MM.1S (cell line): ENCODE data around the gene SETDB2.

ENCODE experiments used
- DNase-seq: peaks from one replicate; pipeline ENCODE4 v3.0.0-alpha.2; 2015
- H2AFZ ChIP-seq: fragments of 300-600 bp; sonication (generic); 2 replicates; pipeline ENCODE4 v1.6.0; 2016; ENCODE audit warnings: antibody characterized with exemption, low read length
- H3F3A ChIP-seq: fragments of 300-600 bp; sonication (generic); 2 replicates; pipeline ENCODE4 v1.6.1; 2016; ENCODE audit warnings: mild to moderate bottlenecking, antibody characterized with exemption, low read length, moderate library complexity, mixed read lengths; ENCODE audit not compliant: insufficient read depth
- H3K27ac ChIP-seq: fragments of 300-600 bp; sonication (generic); 2 replicates; pipeline ENCODE4 v1.5.1; 2016; ENCODE audit warnings: mild to moderate bottlenecking, low read length
- H3K27me3 ChIP-seq: fragments of 300-600 bp; sonication (generic); replicated peaks from 2 replicates; pipeline ENCODE4 v1.6.0; 2016; ENCODE audit warnings: low read length; ENCODE audit not compliant: insufficient read depth
- H3K36me3 ChIP-seq: fragments of 300-600 bp; sonication (generic); replicated peaks from 2 replicates; pipeline ENCODE4 v1.6.1; 2016; ENCODE audit warnings: mild to moderate bottlenecking, low read length, mixed read lengths; ENCODE audit not compliant: insufficient read depth
- H3K4me1 ChIP-seq: fragments of 300-600 bp; sonication (generic); 2 replicates; pipeline ENCODE4 v1.6.1; 2016; ENCODE audit warnings: low read length, mixed read lengths
- H3K4me2 ChIP-seq: fragments of 300-600 bp; sonication (generic); 2 replicates; pipeline ENCODE4 v1.6.0; 2016; ENCODE audit warnings: low read depth, low read length
- H3K4me3 ChIP-seq: fragments of 300-600 bp; sonication (generic); 2 replicates; pipeline ENCODE4 v1.5.1; 2016; ENCODE audit warnings: low read length, mixed read lengths
- H3K79me2 ChIP-seq: fragments of 300-600 bp; sonication (generic); 2 replicates; pipeline ENCODE4 v1.6.1; 2016; ENCODE audit warnings: mixed run types, low read length, mixed read lengths
- H3K9ac ChIP-seq: fragments of 300-600 bp; sonication (generic); 2 replicates; pipeline ENCODE4 v1.6.1; 2016; ENCODE audit warnings: low read length, mixed read lengths
- H3K9me2 ChIP-seq: fragments of 300-600 bp; sonication (generic); replicated peaks from 2 replicates; pipeline ENCODE4 v1.6.1; 2016; ENCODE audit warnings: mild to moderate bottlenecking, low read length, mixed read lengths; ENCODE audit not compliant: insufficient read depth
- H3K9me3 ChIP-seq: fragments of 300-600 bp; sonication (generic); replicated peaks from 2 replicates; pipeline ENCODE4 v1.6.1; 2016; ENCODE audit warnings: mild to moderate bottlenecking, low read length, mixed read lengths; ENCODE audit not compliant: insufficient read depth
- H4K20me1 ChIP-seq: fragments of 300-600 bp; sonication (generic); 2 replicates; pipeline ENCODE4 v1.6.1; 2016; ENCODE audit warnings: mild to moderate bottlenecking, low read length, moderate library complexity, mixed read lengths; ENCODE audit not compliant: insufficient read depth
- EZH2 ChIP-seq: fragments of 300-600 bp; sonication (generic); optimal IDR thresholded peaks from 2 replicates; pipeline ENCODE3; 2017; ENCODE audit warnings: low read depth, mild to moderate bottlenecking, antibody characterized with exemption, low read length, mixed read lengths
- EZH2phosphoT487 ChIP-seq: fragments of 300-600 bp; sonication (generic); IDR thresholded peaks from 2 replicates; pipeline ENCODE4 v1.6.1; 2018; ENCODE audit warnings: antibody characterized with exemption, low read length
- TF ChIP-seq, protein P1 (sequence below): fragments of 300-600 bp; sonication (generic); IDR thresholded peaks from 2 replicates; pipeline ENCODE4 v1.5.1; 2016; ENCODE audit warnings: antibody characterized with exemption, low read length, mixed read lengths

SETDB2 gene

DNA sequence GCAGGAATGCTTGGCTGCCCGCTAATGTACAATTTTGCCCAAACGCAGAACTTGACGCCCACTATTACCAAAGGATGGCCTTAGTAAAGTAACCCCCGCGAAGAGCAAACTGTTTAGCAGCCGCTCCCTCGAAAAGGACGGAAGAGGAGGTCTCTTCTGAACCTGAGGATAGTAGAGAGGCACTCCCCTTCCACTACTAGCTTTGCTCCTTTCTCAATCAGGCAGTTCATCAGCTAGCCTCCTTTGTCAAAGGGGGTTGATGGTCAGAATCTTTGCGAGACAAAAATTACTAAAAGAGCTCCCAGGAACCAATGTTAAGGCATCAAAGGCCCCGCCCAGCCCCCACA, 744 bp upstream of the SETDB2 start:
- TF ChIP-seq EZH2 (no peak), EZH2phosphoT487 (no peak)
- TF ChIP-seq, protein P1, sequence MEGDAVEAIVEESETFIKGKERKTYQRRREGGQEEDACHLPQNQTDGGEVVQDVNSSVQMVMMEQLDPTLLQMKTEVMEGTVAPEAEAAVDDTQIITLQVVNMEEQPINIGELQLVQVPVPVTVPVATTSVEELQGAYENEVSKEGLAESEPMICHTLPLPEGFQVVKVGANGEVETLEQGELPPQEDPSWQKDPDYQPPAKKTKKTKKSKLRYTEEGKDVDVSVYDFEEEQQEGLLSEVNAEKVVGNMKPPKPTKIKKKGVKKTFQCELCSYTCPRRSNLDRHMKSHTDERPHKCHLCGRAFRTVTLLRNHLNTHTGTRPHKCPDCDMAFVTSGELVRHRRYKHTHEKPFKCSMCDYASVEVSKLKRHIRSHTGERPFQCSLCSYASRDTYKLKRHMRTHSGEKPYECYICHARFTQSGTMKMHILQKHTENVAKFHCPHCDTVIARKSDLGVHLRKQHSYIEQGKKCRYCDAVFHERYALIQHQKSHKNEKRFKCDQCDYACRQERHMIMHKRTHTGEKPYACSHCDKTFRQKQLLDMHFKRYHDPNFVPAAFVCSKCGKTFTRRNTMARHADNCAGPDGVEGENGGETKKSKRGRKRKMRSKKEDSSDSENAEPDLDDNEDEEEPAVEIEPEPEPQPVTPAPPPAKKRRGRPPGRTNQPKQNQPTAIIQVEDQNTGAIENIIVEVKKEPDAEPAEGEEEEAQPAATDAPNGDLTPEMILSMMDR = no peak
- peaks cover 8% of the 10 kb centered on the region for H3F3A ChIP-seq
- H3K4me1 ChIP-seq = peaks cover 4% of the 10 kb centered on the region; the same call in 1 of the 2 replicates
- H4K20me1 ChIP-seq = no peaks in the 10 kb centered on the region
- peak overlapping the region; percentile 79 for H3K4me3 ChIP-seq
- peak overlapping the region; percentile 57; the same call in 1 of the 2 replicates for H3K27ac ChIP-seq
- DNase-seq = peak; percentile 38
- H3K9me2 ChIP-seq = no peaks in the 10 kb centered on the region
- H2AFZ ChIP-seq = peak overlapping the region; percentile 74
- H3K79me2 ChIP-seq = peaks cover 20% of the 10 kb centered on the region
- no peaks in the 10 kb centered on the region for H3K36me3 ChIP-seq
- H3K9ac ChIP-seq = peak overlapping the region; percentile 58; the same call in 1 of the 2 replicates
- H3K27me3 ChIP-seq = no peaks in the 10 kb centered on the region
- no peaks in the 10 kb centered on the region for H3K9me3 ChIP-seq
- peak overlapping the region; percentile 70 for H3K4me2 ChIP-seq

DNA sequence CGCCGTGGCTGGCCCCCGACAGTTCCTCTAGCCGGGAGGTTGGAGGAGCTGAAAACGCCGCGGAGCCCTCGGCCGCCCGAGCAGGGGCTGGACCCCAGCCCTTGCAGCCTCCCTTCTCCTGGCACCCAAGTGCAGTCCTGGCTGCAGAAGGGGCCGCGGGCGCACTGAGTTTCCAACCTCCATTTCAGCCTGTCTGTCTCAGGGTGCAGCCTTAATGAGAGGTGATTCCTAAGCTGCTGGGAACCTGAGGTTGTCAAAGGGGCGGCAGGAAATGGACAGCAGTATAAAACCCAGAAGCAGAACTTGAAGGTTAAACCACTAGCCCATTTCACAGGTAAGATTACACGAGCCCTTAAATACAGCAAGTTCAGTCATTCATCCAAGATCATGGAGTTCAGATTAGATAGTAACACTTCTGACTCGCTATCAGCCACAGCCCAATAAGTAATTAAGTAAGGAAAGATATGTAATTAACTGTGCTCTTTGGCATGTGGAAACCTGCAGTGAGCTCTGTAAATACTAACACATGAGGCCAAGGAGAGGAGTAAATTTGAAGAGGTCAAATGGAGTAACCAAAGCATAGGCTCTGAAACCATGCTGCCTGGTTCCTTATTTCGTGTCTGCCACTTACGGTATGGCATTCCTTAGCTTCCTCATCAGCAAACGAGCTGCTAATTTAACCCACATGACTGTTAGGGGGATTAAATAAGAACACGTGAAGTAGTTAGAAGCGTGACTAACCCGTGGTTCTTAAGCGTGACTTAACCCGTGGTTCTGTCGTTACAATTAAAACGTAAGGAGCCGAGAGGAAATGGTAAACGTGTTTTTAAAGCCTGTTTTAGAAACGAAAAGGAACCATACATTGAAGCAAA, 686 bp downstream of the SETDB2 start:
- Histone ChIP-seq H3K27me3 (no peaks in the 10 kb centered on the region), H3K4me3 (peak overlapping the region; percentile 80), H3K9me2 (no peaks in the 10 kb centered on the region), H2AFZ (peak overlapping the region; percentile 80), H3K9ac (peak overlapping the region; percentile 75), H3K27ac (peak overlapping the region; percentile 89), H3K36me3 (no peaks in the 10 kb centered on the region), H3F3A (peaks cover 8% of the 10 kb centered on the region), H4K20me1 (no peaks in the 10 kb centered on the region), H3K4me1 (peaks cover 4% of the 10 kb centered on the region; the same call in 1 of the 2 replicates), H3K9me3 (no peaks in the 10 kb centered on the region), H3K4me2 (peak overlapping the region; percentile 64), H3K79me2 (peaks cover 27% of the 10 kb centered on the region)
- DNase-seq = peak; percentile 42
- no peak for TF ChIP-seq EZH2phosphoT487
- TF ChIP-seq, protein P1 = no peak
- TF ChIP-seq EZH2 = no peak

DNA sequence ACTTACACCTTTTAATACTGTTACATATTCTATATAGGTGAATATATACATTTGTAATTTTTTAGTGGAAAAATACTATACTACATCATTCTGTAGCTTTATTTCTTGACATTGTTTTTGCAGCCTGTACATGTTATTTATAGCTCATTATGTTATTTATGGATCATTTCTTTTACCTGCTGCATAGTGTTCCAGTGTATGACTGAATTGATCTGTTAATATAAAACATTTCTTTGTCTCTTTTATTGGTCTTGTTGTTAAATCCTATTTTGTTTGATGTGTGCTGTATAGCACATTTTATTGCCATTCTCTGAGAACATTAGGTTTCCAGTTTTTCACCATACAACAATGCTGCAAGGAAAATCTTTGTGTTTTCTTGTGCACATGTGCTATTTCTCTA, 2.4 kb downstream of the SETDB2 start:
- Histone ChIP-seq H3K27me3 (no peaks in the 10 kb centered on the region), H3K27ac (no peak overlapping the region), H3K9ac (no peak overlapping the region), H4K20me1 (no peaks in the 10 kb centered on the region), H3F3A (peaks cover 8% of the 10 kb centered on the region), H3K4me1 (peaks cover 4% of the 10 kb centered on the region; the same call in 1 of the 2 replicates), H3K4me2 (no peak overlapping the region), H2AFZ (no peak overlapping the region), H3K4me3 (no peak overlapping the region), H3K9me2 (no peaks in the 10 kb centered on the region), H3K36me3 (no peaks in the 10 kb centered on the region), H3K79me2 (peaks cover 34% of the 10 kb centered on the region), H3K9me3 (no peaks in the 10 kb centered on the region)
- TF ChIP-seq, protein P1 = no peak
- no peak for TF ChIP-seq EZH2phosphoT487
- DNase-seq = no peak
